SK-N-SH (cell line): ENCODE measurements around the gene DNAH3. TPM values are rescaled to one million over a fixed set of nuclear protein-coding genes. Genes with fewer than 3 reads are reported as not detected.

ENCODE experiments used
- CTCF ChIA-PET: fragments of 300-600, 350-600 bp; formaldehyde crosslinking; extraction: SDS; loops from one replicate; lab custom pipeline; 2021; lab: Yijun Ruan, JAX
- POLR2A ChIA-PET: fragments of 350-600 bp; sonication (Branson Sonifier 250); formaldehyde crosslinking; extraction: SDS; loops from one replicate; lab custom pipeline; 2020; ENCODE audit warnings: antibody characterized with exemption, inconsistent platforms; lab: Yijun Ruan, JAX
- DNase-seq: peaks from one replicate; pipeline ENCODE4 v3.0.0; 2012
- H2AFZ ChIP-seq: fragments of 200-600 bp; sonication (generic); 2 replicates; pipeline ENCODE4 v1.8.1; 2016; ENCODE audit warnings: antibody characterized with exemption, mild to moderate bottlenecking, low read depth
- H3F3A ChIP-seq: fragments of 200-600 bp; sonication (generic); replicated peaks from 2 replicates; pipeline ENCODE3; 2016; ENCODE audit warnings: antibody characterized with exemption, mild to moderate bottlenecking; ENCODE audit not compliant: insufficient read depth
- H3K27ac ChIP-seq, 2 experiments: fragments of 200-500 bp in 1 of 2; fragments of 200-600 bp in 1 of 2; sonication (Bioruptor generic) in 1 of 2; sonication (generic), shearing (Covaris generic) in 1 of 2; 2 replicates each; pipeline versions ENCODE4 v1.5.1 to v1.6.1; 2014 to 2016; ENCODE audit warnings: low read depth in 2 of 2, inconsistent platforms in 1 of 2, low read length in 1 of 2, mild to moderate bottlenecking in 1 of 2, mixed read lengths in 1 of 2
- H3K27me3 ChIP-seq: fragments of 200-600 bp; sonication (generic), shearing (Covaris generic); 2 replicates; pipeline ENCODE4 v1.6.1; 2016; ENCODE audit warnings: mixed run types; ENCODE audit not compliant: insufficient read depth
- H3K36me3 ChIP-seq, 2 experiments: fragments of 200-500 bp in 1 of 2; fragments of 200-600 bp in 1 of 2; sonication (Bioruptor generic) in 1 of 2; sonication (generic) in 1 of 2; replicated peaks in 1 of 2; 2 replicates each; pipeline versions ENCODE3 to v1.5.1; 2014 to 2016; ENCODE audit warnings: low read length in 1 of 2, mild to moderate bottlenecking in 1 of 2; ENCODE audit not compliant: insufficient read depth in 2 of 2, control insufficient read depth in 1 of 2
- H3K4me1 ChIP-seq, 2 experiments: fragments of 200-500 bp in 1 of 2; fragments of 200-600 bp in 1 of 2; sonication (Bioruptor generic) in 1 of 2; sonication (generic), shearing (Covaris generic) in 1 of 2; 2 replicates each; pipeline versions ENCODE4 v1.5.1 to v1.6.1; 2014 to 2016; ENCODE audit warnings: low read depth in 1 of 2, low read length in 1 of 2, mixed run types in 1 of 2; ENCODE audit not compliant: insufficient read depth in 2 of 2, control insufficient read depth in 1 of 2
- H3K4me2 ChIP-seq: fragments of 200-600 bp; sonication (generic), shearing (Covaris generic); 2 replicates; pipeline ENCODE4 v1.6.1; 2017; ENCODE audit warnings: mixed run types
- H3K4me3 ChIP-seq, 2 experiments: fragments of 200-500 bp in 1 of 2; fragments of 200-600 bp in 1 of 2; sonication (Bioruptor generic) in 1 of 2; sonication (generic), shearing (Covaris generic) in 1 of 2; 2 replicates each; pipeline versions ENCODE4 v1.5.1 to v1.8.1; 2014 to 2016; ENCODE audit warnings: low read depth in 2 of 2, inconsistent platforms in 1 of 2, low read length in 1 of 2, mild to moderate bottlenecking in 1 of 2, mixed read lengths in 1 of 2, moderate library complexity in 1 of 2
- H3K79me2 ChIP-seq: fragments of 200-600 bp; sonication (generic); 2 replicates; pipeline ENCODE4 v1.8.1; 2017; ENCODE audit warnings: mild to moderate bottlenecking; ENCODE audit not compliant: insufficient read depth
- H3K9ac ChIP-seq: fragments of 200-600 bp; sonication (generic); 2 replicates; pipeline ENCODE4 v1.6.1; 2017; ENCODE audit warnings: mixed run types
- H3K9me2 ChIP-seq: fragments of 200-600 bp; sonication (generic); 2 replicates; pipeline ENCODE4 v1.6.1; 2017; ENCODE audit warnings: mixed run types
- H3K9me3 ChIP-seq: fragments of 200-600 bp; sonication (generic); 2 replicates; pipeline ENCODE4 v1.6.1; 2017; ENCODE audit warnings: mixed run types, mild to moderate bottlenecking, moderate library complexity
- H4K20me1 ChIP-seq: fragments of 200-600 bp; sonication (generic); 2 replicates; pipeline ENCODE4 v1.6.1; 2017; ENCODE audit warnings: mild to moderate bottlenecking, mixed run types; ENCODE audit not compliant: insufficient read depth
- CHD2 ChIP-seq: fragments of 150-350 bp; IDR thresholded peaks from 2 replicates; pipeline ENCODE4 v1.6.1; 2018; ENCODE audit warnings: low read length; ENCODE audit not compliant: partially characterized antibody
- EZH2phosphoT487 ChIP-seq: fragments of 200-600 bp; sonication (generic); IDR thresholded peaks from 2 replicates; pipeline ENCODE4 v1.6.1; 2017; ENCODE audit warnings: low read depth, mixed run types, mild to moderate bottlenecking, antibody characterized with exemption, moderate library complexity, borderline replicate concordance
- FOSL2 ChIP-seq: IDR thresholded peaks from 2 replicates; pipeline ENCODE4 v1.4.0; 2012; ENCODE audit warnings: low read depth, mild to moderate bottlenecking, moderate library complexity, borderline replicate concordance
- GATA2 ChIP-seq: sonication (generic); formaldehyde crosslinking; IDR thresholded peaks from 2 replicates; pipeline ENCODE4 v1.5.0; 2020; ENCODE audit warnings: mild to moderate bottlenecking, missing genetic modification reagents
- JUND ChIP-seq: IDR thresholded peaks from 2 replicates; pipeline ENCODE4 v1.4.0; 2012
- MEF2A ChIP-seq: IDR thresholded peaks from 2 replicates; pipeline ENCODE4 v1.4.0; 2012; ENCODE audit warnings: low read depth, borderline replicate concordance
- MXI1 ChIP-seq: IDR thresholded peaks from 2 replicates; pipeline ENCODE4 v1.6.1; 2012; ENCODE audit warnings: mild to moderate bottlenecking, low read depth, low read length, improper control_type of control experiment
- RAD21 ChIP-seq: IDR thresholded peaks from 2 replicates; pipeline ENCODE4 v1.6.1; 2012; ENCODE audit warnings: mild to moderate bottlenecking, low read length
- RFX5 ChIP-seq: IDR thresholded peaks from 2 replicates; pipeline ENCODE4 v1.6.1; 2012; ENCODE audit warnings: mild to moderate bottlenecking, improper control_type of control experiment, low read length
- RXRA ChIP-seq: IDR thresholded peaks from 2 replicates; pipeline ENCODE4 v1.4.0; 2012; ENCODE audit warnings: low read depth, mild to moderate bottlenecking, borderline replicate concordance
- SIN3A ChIP-seq: IDR thresholded peaks from 2 replicates; pipeline ENCODE4 v1.6.1; 2012; ENCODE audit warnings: low read depth, mild to moderate bottlenecking, low read length, moderate library complexity, borderline replicate concordance
- TAF1 ChIP-seq: IDR thresholded peaks from 2 replicates; pipeline ENCODE4 v1.6.1; 2012; ENCODE audit warnings: low read depth, mild to moderate bottlenecking, low read length, moderate library complexity, borderline replicate concordance
- TEAD4 ChIP-seq: IDR thresholded peaks from 2 replicates; pipeline ENCODE4 v1.4.0; 2012; ENCODE audit warnings: mild to moderate bottlenecking, borderline replicate concordance; ENCODE audit not compliant: insufficient read depth
- YY1 ChIP-seq: IDR thresholded peaks from 2 replicates; pipeline ENCODE4 v1.4.0; 2012; ENCODE audit warnings: low read depth, mild to moderate bottlenecking
- WGBS: methylation state at CpG from one replicate; pipeline ENCODE4 v1.1.6; 2017; ENCODE audit warnings: low lambda C conversion rate; 5-methylcytosine and 5-hydroxymethylcytosine counted together
- polyA plus RNA-seq, 3 experiments: library from polyadenylated mRNA; depleted of rRNA; stranded (reverse); fragments of >200 nt; gene quantifications; 2 replicates each; pipeline ENCODE4 v1.2.3, GENCODE V29; 2012
- TF ChIP-seq, protein P1 (sequence below): IDR thresholded peaks from 2 replicates; pipeline ENCODE4 v1.4.0; 2012; ENCODE audit warnings: low read depth
- TF ChIP-seq, protein P2 (sequence below): IDR thresholded peaks from 2 replicates; pipeline ENCODE4 v1.6.1; 2012; ENCODE audit warnings: mild to moderate bottlenecking, low read depth, low read length, moderate library complexity
- TF ChIP-seq, protein P3 (sequence below): fragments of 200-600 bp; sonication (generic); IDR thresholded peaks from 2 replicates; pipeline ENCODE4 v1.6.1; 2017; ENCODE audit warnings: antibody characterized with exemption, mild to moderate bottlenecking, moderate library complexity
- TF ChIP-seq, protein P4 (sequence below): IDR thresholded peaks from 2 replicates; pipeline ENCODE4; 2012
- TF ChIP-seq, protein P5 (sequence below): IDR thresholded peaks from 2 replicates; pipeline ENCODE4 v1.4.0; 2012; ENCODE audit warnings: low read depth, borderline replicate concordance

DNAH3 gene
- polyA plus RNA-seq, 1 of the 3 experiments (the other 2 are of a cell fraction), result not detected

DNA sequence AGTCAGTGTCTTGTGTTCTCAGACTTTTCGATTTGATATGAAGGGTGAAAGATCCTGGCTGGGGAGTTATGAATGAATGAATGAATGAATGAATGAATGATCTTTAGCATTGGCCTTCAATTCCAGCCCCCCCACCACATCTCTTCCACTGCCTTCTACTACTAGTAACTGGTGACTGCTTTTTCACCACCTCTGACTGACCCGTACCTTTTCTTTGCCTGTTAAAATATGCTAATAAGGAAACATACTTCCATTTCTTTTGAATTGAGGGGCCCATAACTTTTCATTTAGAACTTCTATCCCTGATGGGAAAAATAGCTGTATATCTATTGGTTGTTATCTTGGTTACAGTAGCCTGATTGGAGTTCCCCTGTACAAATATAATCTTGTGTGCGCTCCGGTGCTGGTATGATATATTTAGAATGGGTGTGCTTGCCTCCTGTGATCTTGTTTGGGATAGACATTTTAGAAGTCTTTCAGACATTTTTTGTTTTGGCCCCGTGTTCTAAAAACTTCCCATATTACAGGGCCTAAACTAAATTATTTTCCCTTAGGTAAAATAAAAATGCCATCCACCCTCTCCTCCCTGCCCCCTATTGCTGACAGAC is 246.6 kb downstream of the DNAH3 start:
- 71% methylated on average over 5 of the region's 5 CpGs for WGBS
- Histone ChIP-seq H3K4me2 (0 out of 2 replicates have a peak overlapping the region, but pooled peaks have one; percentile 18), H3K4me3 (no peak overlapping the region), H3K9me2 (no peaks in the 10 kb centered on the region), H3K9me3 (no peaks in the 10 kb centered on the region), H3F3A (peaks cover 21% of the 10 kb centered on the region), H3K9ac (peak overlapping the region; percentile 32; the same call in 1 of the 2 replicates), H4K20me1 (no peaks in the 10 kb centered on the region), H2AFZ (no peak overlapping the region), H3K36me3 (peaks cover 3 to 5% of the 10 kb centered on the region in 2 experiments), H3K27me3 (no peaks in the 10 kb centered on the region), H3K79me2 (peaks cover 48% of the 10 kb centered on the region), H3K4me1 (peaks cover 16 to 43% of the 10 kb centered on the region in 2 experiments), H3K27ac (peak overlapping the region; percentile 19 to 85)
- DNase-seq, result no peak
- POLR2A ChIA-PET, result no interaction called here
- CTCF ChIA-PET, result interaction anchor here (2.1 kb wide), 1 partner anchor 54 kb away, joined by 6 read pairs; no protein-coding TSS in a partner anchor
- TF ChIP-seq, protein P1, sequence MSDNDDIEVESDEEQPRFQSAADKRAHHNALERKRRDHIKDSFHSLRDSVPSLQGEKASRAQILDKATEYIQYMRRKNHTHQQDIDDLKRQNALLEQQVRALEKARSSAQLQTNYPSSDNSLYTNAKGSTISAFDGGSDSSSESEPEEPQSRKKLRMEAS, result no peak
- TF ChIP-seq RFX5 (no peak), MEF2A (no peak), YY1 (no peak), JUND (no peak), RAD21 (no peak), TEAD4 (no peak), MXI1 (no peak), RXRA (no peak), EZH2phosphoT487 (no peak), CHD2 (no peak), GATA2 (no peak), SIN3A (no peak), TAF1 (no peak), FOSL2 (no peak)
- TF ChIP-seq, protein P2, sequence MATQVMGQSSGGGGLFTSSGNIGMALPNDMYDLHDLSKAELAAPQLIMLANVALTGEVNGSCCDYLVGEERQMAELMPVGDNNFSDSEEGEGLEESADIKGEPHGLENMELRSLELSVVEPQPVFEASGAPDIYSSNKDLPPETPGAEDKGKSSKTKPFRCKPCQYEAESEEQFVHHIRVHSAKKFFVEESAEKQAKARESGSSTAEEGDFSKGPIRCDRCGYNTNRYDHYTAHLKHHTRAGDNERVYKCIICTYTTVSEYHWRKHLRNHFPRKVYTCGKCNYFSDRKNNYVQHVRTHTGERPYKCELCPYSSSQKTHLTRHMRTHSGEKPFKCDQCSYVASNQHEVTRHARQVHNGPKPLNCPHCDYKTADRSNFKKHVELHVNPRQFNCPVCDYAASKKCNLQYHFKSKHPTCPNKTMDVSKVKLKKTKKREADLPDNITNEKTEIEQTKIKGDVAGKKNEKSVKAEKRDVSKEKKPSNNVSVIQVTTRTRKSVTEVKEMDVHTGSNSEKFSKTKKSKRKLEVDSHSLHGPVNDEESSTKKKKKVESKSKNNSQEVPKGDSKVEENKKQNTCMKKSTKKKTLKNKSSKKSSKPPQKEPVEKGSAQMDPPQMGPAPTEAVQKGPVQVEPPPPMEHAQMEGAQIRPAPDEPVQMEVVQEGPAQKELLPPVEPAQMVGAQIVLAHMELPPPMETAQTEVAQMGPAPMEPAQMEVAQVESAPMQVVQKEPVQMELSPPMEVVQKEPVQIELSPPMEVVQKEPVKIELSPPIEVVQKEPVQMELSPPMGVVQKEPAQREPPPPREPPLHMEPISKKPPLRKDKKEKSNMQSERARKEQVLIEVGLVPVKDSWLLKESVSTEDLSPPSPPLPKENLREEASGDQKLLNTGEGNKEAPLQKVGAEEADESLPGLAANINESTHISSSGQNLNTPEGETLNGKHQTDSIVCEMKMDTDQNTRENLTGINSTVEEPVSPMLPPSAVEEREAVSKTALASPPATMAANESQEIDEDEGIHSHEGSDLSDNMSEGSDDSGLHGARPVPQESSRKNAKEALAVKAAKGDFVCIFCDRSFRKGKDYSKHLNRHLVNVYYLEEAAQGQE, result no peak
- TF ChIP-seq, protein P3, sequence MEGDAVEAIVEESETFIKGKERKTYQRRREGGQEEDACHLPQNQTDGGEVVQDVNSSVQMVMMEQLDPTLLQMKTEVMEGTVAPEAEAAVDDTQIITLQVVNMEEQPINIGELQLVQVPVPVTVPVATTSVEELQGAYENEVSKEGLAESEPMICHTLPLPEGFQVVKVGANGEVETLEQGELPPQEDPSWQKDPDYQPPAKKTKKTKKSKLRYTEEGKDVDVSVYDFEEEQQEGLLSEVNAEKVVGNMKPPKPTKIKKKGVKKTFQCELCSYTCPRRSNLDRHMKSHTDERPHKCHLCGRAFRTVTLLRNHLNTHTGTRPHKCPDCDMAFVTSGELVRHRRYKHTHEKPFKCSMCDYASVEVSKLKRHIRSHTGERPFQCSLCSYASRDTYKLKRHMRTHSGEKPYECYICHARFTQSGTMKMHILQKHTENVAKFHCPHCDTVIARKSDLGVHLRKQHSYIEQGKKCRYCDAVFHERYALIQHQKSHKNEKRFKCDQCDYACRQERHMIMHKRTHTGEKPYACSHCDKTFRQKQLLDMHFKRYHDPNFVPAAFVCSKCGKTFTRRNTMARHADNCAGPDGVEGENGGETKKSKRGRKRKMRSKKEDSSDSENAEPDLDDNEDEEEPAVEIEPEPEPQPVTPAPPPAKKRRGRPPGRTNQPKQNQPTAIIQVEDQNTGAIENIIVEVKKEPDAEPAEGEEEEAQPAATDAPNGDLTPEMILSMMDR, result no peak
- TF ChIP-seq, protein P4, sequence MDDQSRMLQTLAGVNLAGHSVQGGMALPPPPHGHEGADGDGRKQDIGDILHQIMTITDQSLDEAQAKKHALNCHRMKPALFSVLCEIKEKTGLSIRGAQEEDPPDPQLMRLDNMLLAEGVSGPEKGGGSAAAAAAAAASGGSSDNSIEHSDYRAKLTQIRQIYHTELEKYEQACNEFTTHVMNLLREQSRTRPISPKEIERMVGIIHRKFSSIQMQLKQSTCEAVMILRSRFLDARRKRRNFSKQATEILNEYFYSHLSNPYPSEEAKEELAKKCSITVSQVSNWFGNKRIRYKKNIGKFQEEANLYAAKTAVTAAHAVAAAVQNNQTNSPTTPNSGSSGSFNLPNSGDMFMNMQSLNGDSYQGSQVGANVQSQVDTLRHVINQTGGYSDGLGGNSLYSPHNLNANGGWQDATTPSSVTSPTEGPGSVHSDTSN, result no peak
- TF ChIP-seq, protein P5, sequence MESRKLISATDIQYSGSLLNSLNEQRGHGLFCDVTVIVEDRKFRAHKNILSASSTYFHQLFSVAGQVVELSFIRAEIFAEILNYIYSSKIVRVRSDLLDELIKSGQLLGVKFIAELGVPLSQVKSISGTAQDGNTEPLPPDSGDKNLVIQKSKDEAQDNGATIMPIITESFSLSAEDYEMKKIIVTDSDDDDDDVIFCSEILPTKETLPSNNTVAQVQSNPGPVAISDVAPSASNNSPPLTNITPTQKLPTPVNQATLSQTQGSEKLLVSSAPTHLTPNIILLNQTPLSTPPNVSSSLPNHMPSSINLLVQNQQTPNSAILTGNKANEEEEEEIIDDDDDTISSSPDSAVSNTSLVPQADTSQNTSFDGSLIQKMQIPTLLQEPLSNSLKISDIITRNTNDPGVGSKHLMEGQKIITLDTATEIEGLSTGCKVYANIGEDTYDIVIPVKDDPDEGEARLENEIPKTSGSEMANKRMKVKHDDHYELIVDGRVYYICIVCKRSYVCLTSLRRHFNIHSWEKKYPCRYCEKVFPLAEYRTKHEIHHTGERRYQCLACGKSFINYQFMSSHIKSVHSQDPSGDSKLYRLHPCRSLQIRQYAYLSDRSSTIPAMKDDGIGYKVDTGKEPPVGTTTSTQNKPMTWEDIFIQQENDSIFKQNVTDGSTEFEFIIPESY, result no peak
